ELR (cell line): ENCODE measurements around the gene PRDX2.

Experiments used
- DNase-seq: peaks from one replicate; pipeline ENCODE4 v3.0.0-alpha.2; 2015; ENCODE audit warnings: low read depth

Gene PRDX2

DNA sequence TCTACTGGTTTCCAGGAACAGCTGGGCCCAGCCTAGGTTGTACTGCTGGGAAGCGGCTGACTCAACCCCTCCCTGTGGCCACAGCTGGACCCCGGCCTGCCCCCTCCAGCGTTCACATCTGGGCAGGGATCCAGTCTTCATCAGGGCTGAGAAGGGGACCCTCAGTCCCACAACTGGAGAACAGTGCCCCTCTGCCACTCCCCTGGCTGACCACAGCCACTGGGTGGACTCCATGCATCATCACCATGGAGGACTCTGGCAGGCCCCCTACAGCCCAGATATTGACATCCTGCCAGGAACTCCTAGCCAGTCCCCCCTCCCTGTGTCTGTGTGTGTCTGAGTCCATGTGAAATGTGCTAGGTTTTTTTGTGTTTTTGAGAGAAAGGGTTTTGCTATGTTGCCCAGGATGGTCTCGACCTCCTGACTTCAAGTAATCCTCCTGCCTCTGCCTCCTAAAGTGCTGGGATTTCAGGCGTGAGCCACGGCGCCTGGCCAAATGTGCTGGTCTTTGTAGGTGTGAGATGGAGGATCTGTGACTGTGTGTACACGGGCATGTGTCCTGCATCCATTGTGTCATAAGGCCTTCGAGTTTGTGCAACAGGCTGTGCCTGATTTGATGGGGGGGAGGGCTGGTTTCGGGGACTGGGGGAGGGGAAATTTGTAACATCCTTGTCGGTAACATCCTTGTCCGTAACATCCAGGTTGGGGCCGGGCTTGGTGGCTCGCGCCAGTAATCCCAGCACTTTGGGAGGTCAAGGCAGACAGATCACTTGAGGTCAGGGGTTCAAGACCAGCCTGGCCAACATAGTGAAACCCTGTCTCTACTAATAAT, 22.2 kb downstream of the PRDX2 start:
- peak; percentile 76 for DNase-seq

DNA sequence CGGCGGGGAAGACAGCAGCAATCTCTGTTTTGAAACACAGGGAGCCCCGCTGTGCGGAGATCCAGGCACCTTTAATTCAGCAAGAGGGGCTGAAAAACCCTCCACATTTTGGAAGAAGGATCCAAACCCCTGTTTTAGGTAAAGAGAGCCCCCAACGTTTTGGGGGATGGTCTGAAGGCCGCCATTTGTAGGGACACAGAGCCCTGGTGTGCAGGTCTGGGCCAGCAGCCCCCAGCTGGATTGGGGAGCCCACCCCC, 22.8 kb downstream of the PRDX2 start:
- DNase-seq, result no peak

DNA sequence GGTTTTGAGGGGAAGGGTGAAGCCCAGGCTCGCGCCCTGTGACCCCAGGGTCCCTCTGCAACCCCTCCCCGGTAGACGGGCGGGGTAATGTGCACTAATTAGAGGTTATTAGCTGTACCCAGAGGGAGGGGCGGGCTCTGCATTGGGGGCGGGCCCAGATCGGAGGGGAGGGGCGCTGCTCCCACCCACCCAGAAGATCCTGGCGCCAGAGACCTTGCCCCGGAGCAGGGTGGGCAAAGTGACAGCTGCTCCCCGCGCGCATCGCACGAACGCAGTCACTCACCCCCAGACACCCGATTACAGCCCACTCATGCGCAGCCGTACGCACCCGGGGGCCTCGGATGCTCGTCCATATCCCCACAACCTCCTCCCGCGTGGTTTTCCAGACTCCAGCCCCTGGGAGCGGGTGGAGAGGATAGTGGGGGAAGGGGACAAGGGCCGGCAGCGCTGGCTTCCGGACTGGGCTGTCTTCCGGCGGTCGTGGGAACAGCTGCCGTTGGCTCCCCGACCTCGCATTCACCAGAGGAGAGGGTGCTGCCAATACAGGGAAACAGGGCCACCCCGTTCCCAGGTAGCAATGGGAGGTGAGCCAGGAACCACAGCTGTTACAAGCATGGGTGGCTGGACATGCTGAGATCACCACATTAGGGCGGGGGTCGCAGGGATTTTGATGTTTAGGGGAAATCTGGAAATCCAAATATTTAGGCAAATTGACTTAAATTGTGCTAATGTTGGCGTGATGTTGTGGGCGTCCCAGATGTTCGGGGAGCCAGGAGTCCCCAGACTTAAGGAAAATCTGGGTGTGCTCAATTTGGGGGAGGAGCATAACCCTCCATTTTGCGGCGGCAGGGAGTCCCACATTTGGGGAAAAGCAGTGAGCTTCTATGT, 23.3 kb downstream of the PRDX2 start:
- peak; percentile 79 for DNase-seq

DNA sequence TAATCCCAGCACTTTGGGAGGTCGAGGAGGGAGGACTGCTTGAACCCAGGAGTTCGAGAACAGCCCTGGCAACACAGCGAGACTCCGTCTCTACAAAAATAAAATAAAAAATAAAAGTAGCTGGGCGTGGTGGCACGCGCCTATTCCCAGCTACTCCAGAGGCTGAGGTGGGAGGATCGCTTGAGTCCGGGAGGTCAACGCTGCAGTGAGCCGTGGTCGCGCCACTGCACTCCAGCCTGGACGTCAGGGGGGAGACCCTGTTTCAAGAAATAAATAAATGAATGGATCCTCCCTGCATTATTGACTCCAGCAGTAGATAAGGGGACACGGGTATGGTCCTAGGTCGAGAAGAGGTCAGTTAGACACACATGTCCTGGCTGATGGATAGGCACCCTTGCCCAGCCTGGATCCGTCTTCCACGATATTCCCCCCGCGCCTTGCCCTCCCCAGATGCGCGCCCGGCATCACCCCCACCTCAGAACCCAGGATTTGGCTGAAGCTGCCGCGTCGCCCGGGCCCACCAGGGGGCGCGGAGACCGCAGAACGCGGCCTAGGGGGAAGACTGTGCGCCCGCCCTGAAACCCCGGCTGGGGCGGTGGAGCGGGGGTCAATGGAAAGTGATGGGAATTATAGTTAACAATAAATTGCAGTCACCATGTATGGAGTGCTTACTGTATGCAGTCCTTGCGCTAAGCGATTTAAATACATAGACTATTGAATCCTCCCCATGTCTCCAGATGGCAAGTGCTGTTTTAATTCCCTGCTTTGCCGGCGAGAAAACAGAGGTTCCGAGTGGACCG, 24.2 kb downstream of the PRDX2 start:
- DNase-seq, result peak; percentile 85

DNA sequence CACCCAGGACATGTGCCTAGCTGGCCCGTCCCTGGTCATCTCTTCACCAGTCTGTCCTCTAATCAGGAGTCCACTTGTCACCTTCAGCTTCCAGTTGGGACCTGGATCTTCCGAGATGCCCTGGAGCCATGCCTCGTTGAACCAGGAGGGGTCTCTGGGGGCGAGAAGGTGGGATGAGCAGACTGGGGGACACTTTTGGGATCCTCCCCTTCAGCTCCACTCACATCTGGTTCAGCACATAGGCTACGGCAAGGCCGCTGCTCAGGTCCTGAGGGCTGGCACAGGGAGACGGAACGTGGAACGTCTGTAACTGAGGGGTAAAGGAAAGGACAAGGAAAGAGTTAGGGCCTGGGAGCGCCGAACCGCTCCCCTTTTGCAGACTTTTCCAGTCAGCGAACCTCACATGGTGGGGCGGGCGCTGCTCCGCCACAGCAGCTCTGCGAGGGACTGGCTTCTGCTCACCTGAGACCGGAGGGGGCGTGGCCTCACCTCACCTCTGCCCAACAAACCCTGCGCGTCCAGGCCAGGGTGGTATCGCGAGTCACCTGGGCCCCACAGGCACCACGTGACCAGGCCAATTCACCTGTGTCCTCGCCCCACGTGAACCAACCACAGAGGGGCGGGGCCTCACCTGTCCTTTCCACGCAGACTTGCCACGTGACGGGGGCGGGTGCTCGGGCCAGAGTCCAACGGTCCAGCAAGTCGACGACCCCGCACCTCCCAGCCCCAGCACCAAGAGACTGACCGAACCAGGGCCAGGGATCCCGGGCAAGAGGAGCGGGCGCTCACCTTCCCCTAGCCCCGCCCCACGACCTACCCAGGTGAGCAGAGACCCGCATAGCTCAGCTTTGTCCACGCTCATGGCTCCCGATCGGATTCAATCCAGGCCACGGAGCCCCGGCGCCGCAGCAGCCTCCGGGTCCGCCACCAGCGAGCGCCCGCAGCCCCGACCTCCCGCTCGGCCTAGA, 26.7 kb downstream of the PRDX2 start, which contains the start of gene HOOK2:
Gene HOOK2, minus strand, starts transcription at position 965 of the 968 bp plus-strand sequence. Its CDS starts 103 bp downstream, at position 862.
- no peak for DNase-seq

DNA sequence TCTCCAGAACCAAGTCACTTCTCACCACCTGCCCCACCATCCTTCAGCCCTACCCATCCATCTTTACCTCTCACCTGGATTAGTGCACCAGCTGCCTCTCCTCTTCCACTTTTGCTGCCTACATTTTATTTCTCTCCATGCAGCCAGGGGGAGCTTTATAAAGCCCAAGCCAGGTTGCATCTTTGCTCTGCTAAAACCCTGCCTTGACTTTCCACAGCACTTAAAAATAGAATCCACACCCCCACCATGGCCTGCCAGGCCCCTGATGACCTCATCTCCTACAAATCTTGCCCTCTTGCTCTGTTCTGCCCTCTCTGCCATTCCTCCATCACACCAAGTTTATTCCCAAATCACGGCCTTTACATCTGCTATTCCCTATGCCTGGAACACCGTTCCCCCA, 28.0 kb downstream of the PRDX2 start:
- peak; percentile 60 for DNase-seq

DNA sequence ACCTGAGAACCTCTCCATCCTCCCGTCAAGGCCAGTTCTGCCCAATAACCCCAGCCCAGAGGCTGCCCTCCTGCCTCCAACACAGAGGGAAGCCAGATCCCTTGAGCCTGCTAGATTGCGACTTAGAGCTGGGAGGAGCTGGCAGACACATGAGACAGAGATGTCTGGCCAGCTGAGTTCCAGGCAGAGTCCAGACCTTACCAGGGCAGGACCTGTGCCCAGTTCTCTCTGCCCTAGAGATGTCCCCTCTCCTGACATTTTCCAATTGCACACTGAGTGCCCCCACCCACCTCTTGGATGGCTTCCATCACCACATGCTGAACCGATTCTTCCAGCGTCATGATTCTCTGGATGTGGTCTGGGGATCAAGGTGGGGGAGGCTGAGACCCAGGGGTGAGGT, 29.3 kb downstream of the PRDX2 start:
- no peak for DNase-seq

DNA sequence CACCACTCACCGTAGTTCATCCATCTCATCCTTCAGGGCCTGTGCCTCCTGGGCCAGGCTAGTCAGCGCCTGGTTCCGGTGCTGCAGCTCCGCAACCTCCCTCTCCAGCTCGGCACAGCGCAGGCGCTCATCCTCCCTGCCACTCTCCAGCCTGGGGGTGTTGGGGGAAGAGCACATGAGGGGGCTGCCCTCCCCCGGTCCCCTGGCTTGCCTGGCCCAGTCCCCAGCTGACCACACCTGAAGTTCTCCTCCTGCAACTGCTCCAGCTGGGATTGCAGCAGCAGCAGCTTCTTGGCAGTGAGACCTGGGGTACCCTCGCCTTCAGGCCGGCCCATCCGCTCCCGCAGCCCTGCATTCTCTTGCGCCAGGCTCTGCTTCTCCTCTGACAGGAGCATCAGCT, 30.7 kb downstream of the PRDX2 start:
- no peak for DNase-seq

DNA sequence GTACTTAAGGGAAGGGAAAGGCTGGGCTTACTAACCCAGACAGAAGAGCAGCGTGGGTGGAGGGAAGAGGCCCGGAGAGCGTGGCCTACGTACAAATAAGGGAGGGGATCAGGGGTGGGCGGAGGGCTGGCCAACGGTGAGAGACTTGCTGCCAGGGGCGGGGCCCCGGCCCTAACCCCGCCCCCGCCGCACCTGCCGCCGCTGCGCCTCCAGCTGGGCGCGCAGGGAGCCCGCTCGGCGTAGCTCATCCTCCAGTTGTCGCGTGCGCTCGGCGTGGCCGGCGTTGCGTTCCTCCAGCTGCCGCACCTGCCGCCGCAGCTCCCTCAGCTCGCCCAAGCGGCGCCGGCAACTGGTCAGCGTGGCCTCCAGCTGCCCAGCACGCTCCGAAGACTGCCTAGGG, 31.9 kb downstream of the PRDX2 start:
- no peak for DNase-seq

DNA sequence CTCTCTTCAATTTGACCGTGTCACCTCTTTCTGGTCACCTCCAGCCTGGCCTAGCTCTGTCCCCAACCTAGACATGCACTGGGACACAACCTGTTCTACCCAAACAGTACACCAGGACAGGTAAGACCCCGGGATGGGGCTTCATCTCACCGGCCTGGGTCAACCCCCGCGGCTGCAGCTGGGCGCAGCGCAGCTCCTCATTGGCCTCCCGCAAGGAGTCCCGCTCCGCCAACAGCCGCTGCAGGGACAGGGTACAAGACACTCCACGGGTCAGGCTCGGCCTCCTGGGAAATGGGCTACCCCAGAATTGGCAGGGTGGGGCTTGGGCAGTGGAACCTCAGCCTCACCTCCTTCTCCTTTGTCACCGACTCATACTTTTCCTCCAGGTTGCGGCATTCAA, 33.9 kb downstream of the PRDX2 start:
- no peak for DNase-seq

DNA sequence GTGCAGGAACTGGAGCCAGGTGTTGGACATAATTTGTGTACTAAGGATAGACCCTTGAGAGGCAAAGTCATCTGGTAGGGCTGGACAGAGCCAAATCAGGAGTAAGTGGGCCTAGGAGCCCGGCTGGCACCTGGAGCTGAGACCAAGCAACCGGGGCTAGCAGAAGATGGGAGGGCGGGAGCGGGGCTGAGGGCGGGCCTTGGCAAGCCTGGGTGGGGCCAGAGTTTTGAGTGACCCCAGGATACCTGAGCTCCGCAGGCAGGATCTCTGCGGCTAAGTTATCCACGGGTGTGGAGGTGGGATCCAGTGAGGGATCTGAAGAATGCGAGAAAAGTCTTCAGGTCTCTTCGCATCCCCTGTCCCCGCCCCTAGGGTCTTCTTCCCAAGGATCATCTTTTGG, 34.5 kb downstream of the PRDX2 start:
- DNase-seq, result no peak

DNA sequence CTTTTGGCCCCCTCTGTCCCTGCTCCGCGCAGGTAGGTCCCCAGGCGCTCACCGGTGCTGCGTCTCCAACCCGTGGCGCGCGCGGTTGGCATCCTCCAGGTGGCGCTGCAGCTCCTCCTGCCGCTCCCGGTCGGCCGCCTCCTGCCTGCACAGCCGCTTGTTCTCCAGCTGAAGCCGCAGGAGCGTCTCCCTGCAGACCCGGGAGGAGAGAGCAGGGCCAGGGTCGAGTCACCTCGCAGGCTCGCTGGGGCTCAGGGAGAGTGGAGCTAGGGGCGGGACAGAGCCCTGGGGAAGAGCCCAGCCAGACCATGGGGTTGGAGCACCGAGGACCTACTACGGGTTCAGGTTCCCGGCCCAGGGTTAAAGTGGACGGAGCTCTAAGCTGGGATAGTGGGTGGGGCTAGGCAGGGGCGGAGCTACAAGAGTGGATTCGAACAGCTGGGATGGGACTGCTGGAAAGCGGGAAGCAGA, 35.5 kb downstream of the PRDX2 start:
- peak; percentile 88 for DNase-seq

DNA sequence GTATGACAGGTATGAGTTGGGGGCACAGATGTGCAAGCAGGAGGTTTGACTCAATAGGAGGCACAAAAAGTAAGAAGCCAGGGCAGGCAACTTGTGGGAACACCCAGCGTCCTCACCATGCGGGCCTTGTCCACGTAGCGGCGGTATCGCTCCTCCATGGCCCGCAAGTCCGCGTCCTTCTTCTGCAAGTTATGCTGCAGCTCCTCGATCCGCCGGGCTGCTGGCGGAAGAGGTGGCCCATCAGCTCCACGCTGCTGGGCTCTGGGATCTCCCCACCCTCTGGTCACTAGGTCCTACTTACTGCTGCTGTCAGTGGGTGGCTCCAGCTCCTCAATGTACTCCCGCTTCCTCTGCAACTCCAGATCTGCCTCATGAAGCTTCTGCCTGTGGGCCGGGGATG, 36.9 kb downstream of the PRDX2 start:
- no peak for DNase-seq

DNA sequence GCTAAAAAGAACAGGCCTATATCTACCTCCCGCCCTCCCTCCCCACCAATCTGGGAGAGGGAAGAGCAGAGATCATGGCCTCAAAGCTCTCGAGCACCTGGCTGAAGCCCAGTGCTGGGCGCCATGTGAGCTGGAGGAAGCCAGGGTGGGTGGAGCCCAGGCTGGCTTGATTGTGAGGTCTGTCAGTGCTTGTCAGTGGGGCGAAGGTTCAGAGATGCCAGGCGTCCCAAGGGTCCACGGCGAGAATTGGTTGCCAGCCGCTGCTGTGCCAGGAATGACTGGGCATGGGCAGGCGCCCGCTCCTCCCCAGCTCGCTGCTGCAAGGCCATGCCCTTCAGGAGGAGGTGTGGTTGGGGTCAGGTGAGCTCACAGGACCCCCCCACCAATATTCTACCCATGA, 38.5 kb downstream of the PRDX2 start:
- no peak for DNase-seq

DNA sequence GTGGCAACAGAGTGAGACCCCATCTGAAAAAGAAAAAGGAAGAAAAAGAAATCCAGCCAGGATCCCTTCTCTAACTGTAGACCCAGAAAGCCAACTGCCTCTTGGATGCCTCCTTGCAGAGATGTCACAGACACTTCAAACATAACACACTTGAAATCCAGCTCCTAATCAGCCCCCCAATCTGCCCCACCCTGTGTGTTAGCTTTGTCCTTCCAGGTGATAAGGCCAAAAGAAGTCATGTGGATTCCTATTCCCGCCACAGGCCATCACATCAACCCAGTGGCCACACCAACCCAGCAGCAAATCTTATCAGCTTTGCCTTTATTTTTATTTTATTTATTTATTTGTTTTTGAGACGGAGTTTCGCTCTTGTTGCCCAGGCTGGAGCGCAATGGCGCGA, 41.9 kb downstream of the PRDX2 start:
- DNase-seq, result no peak

DNA sequence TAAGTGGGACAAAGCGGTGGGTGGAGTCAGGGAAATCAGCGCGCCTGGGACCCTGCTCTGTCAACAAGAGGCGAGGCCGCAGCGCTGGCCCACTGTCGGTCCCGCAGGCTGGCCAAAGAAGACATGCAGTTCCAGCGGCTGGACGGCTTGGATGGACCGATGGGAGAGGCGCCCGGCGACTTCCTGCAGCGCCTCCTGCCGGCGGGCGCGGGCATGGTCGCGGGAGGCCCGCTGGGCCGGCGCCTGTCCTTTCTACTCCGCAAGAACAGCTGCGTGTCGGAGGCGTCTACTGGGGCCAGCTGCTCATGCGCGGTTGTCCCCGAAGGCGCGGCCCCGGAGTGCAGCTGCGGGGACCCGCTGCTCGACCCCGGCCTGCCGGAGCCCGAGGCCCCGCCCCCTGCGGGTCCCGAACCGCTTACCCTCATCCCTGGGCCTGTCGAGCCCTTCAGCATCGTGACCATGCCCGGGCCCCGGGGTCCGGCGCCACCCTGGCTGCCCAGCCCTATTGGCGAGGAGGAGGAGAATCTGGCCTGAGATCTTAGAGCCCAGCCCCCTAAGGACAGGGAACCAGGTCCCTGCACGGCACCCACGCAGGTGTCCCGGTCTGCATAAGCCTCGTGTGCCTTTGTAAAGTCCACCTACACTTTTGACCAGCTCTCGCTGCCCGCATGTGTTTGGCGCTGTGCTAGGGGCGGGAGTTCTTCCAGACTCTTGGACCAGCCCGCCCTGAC, 43.9 kb downstream of the PRDX2 start:
- peak; percentile 80 for DNase-seq

DNA sequence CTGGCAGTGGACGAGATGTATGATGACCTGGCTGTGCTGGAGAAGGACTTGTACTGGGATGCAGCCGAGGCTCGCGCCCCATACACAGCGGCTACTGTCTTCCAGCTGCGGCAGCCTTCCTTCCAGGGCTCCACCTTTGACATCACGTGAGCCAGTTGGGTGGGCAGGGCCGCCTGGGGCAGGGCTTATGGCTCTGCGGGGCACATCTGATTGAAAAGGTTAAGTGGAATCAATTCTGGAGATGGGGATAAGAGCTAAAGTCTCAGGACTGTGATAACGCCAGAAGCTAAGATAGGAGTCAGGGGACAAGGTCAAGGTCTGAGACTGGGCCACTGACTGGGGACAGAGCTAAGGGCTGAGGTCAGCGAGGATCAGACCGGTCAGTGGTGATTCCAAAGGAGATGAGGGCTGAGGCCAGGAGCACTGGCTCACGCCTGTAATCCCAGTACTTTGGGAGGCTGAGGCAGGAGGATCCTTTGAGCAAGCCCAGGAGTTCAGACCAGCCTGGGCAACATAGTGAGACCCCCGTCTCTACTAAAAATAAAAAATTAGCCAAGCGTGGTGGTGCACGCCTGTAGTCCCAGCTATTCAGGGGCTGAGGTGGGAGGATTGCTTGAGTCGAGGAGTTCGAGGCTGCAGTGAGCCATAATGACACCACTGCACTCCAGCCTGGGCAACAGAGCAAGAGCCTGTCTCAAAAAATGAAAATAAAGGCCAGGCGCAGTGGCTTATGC, 45.3 kb downstream of the PRDX2 start:
- DNase-seq, result no peak

DNA sequence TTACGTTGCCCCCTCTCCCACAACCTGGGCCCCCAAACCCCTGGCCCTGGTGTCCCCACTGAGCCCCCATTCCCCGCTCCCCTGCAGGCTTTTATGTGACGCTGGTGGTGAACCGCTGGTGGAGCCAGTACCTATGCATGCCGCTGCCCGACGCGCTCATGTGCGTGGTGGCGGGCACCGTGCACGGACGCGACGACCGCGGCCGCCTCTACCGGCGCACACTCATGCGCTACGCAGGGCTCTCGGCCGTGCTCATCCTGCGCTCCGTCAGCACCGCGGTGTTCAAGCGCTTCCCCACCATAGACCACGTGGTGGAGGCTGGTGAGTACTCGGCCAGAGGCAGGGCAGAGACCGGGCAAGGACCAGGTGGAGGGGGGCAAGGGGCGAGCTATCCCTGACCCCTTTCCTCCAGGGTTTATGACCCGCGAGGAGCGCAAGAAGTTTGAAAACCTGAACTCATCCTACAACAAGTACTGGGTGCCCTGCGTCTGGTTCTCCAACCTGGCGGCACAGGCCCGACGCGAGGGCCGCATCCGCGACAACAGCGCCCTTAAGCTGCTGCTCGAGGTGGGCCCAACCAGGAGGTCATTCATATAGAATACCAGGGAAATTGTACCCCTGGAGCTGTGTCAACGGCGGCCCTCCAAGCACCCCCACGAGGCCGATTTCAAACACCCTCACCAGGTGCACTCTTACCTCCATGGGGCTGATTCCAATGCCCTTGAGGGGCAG, 47.0 kb downstream of the PRDX2 start:
- DNase-seq, result no peak
